ENCODE results near the gene RASL12.

RASL12 gene

DNA sequence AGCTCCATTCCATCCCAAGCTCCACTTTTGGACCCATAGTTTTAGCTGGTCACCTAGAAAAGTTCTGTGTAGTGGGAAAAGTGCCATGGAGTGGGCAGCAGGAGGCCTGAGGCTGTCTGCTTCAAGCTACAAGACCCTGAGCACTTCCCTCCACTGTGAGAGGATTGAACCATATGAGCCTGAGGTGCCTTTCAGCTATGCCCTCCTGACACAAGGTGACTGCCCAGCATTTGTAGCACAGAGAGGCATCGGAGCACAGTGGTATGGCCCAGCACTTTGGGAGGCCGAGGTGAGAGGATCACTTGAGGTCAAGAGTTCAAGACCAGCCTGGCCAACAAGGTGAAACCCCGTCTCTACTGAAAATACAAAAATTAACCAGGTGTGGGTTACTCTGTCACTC is 4.8 kb upstream of the RASL12 start:
- DNase-seq: no peak

DNA sequence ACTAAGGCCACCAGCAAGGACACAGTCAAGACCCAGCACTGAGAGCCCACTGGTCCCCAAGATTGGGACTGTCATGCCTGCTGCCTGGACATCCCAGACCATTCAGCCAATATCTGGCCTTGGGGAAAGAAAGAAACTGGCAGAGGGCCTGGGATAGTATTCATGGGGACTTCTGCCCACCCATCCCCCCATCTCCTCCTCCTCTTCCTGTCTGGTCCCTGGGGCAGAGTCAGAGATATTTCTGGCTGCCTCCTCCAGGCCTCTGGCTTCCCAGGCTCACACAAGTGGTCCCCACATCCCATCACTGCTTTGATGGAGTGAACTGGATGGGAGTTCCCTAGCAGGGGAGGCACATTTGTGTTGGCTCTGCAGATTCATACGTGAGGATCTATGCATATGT is 4.2 kb upstream of the RASL12 start:
- DNase-seq: no peak

DNA sequence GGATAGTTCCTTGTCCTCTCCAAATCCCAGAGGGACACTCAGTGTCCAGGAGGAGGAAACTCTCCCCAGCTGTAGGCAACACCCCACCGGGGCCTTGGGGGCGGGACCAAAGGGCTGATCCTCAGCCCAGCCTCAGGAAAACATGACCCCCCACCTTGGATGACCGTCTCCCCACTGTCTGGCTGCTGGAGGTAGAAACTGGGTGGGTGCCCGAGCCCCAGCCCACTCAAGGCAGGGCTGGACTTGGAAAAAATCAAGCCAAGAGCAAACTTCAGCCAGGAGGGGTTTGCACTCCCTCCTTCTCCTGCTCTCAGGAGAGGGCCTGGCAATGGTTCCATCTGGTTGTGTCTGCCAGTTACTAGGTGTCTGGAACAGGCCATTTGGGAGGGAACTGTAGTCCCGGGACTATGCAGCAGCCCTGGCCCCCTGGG is 3.6 kb upstream of the RASL12 start:
- no peak for DNase-seq

DNA sequence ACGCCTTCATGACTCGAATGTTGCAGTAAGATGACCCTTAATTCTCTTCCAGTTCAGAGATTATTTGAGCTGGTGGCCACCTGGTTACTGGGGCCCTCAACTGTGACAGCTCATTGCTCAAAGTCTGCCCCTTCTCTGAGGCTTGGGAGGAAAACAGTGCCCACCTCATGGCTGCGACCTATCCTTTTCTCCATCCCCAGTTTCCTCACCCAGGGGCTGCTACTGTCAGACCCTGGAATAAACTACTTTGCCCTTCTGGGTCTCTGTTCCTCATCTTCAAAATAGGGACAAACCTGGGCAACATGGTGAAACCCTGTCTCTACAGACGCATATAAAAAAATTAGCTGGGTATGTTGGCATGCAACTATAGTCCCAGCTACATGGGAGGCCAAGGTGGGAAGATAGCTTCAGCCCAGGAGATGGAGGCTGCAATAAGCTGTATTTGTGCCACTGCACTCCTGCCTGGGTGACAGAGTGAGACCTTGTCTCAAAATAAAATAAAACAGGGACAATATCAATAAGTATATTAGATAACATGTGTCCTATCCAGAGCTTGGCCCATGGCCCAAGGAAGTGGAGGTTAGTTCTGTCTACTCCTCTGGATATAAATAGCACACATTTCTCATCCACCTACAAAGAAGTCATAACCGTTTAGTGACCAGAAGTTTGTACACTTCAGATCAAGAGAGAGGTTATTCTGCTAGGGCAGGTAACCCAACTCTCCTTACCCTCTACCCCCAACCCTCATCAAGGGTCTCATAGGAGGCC is 2.2 kb upstream of the RASL12 start:
- DNase-seq: no peak

- DNase-seq: no peak
Observed at GRCh38 chr15:65069179-65069578, 1.4 kb upstream of the RASL12 start.

DNA sequence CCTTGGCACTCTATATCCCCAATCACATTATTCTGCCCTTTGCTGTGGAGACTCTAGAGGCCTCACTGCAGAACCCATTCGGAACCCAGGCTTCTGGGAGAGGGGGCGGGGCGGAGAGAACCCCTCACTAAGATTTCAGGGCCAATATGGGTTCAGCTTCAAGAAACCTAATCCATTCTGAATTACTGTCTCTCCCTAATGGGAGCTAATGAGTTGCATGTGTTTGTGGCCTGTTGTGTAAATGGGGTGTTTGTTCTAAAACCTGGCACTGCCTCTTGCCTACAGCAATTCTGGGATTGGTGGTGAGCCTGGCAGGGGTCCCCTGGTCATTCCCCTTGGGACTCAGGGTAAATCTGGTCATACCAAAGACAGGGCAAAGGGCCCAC is 605 bp upstream of the RASL12 start:
- DNase-seq: no peak

- DNase-seq: no peak
Observed at GRCh38 chr15:65067317-65067644, 510 bp downstream of the RASL12 start.

- no peak for DNase-seq
Observed at GRCh38 chr15:65066635-65067316, 1.0 kb downstream of the RASL12 start.

DNA sequence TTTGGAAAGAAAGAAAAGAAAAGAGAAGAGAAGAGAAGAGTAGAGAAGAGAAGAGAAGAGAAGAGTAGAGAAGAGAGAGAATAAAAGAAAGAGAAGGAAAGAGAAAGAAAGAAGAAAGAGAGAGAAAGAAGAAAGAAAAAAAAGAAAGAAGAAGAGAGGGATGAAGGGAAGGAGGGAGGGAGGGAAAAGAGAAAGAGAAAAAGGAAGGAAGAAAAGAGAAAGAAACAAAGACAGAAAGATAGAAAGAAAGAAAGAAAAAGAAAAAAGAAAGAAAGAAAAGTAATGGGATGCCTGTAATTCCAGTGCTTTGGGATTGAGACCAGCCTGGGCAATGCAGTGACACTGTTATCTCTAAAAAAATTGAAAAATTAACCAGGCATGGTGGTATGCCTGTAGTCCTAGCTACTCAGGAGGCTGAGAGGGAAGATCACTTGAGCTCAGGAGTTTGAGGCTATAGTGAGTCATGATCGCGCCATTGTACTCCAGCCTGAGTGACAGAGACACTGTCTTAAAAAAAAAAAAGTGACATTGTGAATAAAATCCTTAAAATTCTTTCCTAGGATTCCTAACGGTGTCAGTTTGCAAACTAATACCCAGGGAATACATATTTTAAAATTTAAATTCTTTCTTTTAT is 1.7 kb downstream of the RASL12 start:
- no peak for DNase-seq

DNA sequence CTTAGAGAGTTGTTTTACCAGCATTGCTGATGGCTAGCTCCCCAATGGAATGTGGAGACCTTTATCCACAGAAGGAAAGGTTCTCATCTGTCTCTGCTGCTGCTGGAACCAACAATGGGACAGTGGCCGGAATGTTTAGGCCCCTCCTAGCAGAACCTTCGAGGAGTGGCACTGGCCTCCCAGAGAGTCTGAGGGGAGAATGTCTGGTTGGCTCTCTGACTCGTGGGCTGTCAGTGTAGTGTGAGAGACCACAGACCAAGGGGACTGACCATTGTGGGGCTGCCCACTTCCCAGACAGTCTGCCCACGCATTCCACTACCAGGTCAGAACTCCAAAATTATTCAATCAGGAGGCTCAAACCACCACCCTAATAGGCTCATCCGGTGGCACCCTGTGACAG is 5.1 kb downstream of the RASL12 start:
- no peak for DNase-seq

DNA sequence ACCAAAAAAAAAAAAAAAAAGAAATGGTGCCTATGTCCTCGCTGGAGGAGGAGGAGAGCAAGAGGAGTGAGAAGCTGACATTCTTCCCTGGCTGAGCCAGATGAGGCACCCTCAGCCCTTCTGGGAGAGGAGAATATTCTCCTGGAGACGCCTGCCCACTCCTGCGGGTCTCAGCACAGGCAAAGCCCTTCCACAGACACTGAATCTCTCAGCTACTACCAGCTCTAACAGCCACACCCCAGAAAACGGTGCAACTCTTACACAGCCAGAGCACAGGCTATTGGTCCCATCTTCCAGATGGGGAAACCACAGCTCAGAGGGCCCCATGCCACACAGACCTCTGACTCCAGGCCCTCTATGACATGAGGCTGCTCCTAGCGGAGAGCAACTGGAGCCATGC is 5.7 kb downstream of the RASL12 start:
- DNase-seq: no peak

DNA sequence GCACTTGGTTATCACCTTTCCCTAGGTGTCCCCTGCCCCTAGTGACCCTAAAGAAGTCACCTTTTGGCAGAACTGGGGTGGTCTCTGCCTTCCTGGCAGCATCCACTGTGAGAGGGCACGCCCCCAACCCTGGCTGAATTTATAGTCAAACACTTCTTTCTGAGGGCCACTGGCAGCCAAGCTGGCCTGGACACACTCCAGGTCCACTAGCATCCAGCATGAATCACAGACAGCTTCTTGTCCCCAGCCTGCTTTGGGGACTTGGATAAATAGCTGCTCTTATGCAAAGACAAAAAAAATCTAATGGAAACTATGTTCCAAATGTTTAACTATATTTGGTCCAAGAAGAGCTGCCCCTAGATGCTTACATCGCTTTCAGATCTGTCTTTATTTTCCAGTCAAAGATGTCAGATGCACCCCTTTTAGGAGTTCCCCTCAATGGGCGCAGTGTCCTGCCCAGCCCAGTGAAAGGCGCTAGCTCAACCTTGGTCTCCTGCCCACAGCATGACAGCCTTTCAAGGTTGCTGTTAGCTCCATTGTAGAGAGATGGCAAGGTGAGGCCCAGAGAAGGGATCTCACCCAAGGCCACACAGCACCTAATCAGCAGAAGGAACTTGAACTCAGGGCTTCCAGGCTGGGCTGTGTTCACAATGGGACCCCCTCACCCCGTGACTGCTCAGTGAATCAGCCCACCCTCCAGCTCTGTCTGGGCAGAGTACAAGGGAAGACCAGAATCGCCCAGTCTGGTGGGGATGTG is 7.0 kb downstream of the RASL12 start:
- no peak for DNase-seq

DNA sequence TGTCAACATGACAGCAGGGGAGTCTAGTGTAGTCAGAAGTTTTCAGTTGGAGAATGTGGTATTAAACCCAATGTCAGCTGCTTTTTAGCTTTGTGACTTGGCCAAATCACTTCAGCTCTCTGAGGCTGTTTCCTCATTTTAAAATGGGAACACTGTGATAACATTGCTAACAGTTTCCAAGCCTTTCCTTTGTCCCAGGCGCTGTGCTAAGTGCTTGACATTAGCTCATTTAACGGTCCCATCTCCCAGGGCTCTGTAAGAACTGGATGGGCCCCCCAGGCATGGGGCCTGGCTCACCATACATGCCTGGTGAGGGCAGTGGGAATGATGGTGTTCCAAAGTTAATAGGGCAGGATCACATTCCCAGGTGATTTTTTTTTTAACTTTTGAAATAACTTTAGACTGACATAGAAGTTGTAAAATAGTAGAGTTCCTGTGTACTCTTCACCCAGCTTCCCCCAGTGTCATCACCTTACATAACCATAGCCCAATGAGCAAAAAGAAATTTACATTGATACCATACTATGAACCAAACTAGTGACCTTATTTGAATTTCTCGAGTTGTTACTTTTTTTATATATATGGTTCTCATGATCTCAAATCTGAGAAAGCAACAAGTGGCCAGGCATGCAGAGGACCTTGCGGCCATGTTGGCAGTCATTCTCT is 7.7 kb downstream of the RASL12 start:
- DNase-seq: no peak

- DNase-seq: no peak
Observed at GRCh38 chr15:65059369-65059750, 8.4 kb downstream of the RASL12 start.

DNA sequence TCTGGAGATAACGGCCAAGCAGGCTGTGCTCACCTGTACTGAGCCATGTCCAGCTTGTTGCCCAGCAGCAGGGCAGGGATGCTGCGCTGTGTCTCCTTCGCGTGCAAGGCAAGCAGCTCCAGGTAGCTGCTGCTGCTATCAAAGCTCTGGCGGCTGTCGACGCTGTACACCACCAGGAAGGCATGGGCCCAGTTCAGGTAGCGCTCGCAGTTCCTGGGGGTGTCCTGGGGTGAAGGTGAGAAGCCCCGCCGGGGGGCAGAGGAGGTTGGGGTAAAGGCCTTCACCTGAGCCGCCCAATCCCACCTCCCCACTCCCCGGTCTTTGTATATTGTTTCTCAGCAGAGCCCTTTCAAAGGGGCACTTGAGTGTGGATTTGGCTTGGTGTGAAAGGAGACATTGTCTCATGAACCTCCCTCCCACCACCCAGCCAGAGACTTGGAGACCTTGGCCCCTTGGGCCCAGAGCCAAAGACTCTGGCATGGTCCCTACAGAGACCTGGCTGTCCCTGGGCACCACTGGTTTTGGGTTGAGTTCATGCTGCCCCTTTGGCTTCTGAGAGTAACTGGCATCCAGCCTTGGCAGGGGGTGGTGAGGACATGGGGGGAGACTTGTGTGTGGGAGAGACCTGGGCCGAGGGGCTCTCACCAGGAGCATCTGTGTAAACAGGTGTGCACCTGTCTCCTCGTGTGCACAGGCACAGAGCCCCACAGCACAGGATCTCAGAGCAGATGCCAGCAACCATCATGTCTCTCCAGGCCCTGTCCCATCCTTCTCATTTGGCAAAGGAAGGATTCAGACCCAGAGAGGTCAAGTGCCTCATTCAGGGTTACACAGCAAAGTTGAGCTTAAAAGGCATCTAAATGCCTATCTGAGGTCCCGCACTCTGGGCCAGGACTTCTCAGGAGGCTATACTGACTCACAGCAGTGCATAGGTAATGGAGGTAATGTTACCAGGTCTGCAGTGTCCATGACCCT is 9.1 kb downstream of the RASL12 start:
- no peak for DNase-seq

DNA sequence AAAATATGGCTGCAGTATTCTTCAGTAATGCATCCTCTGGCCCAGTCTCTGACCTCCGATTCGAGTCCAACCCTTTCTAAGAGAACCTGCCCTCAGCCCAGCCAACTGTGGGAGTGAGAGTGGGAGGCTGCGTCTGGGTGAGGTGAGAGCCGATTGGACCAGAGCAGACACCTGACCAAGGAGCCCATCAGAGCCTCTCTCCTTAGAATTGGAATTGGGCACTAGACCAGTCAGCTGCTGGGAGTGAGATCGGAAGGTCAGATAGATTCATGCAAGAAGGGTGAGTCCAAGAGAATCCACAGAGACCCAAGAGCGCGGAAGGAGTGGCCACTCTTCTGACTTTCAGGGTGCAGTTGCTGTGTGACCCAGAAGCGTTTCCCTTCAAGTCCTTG is 10.2 kb downstream of the RASL12 start:
- no peak for DNase-seq

GRCh38 chr15:65056868-65057548 is 10.8 kb downstream of the RASL12 start:
- no peak for DNase-seq

- DNase-seq: no peak
Observed at GRCh38 chr15:65056106-65056505, 11.7 kb downstream of the RASL12 start.

GRCh38 chr15:65055201-65055870 is 12.5 kb downstream of the RASL12 start:
- DNase-seq: no peak

GRCh38 chr15:65054333-65055200 is 13.2 kb downstream of the RASL12 start:
- DNase-seq: peak; percentile 51

Data from NCI-H1436 (cell line).